Osteocyte (in vitro differentiated cells): ENCODE measurements around the gene SIKE1. TPM values are rescaled to one million over a fixed set of nuclear protein-coding genes. Genes with fewer than 3 reads are reported as not detected.

Experiments used
- DNase-seq: peaks from one replicate; pipeline ENCODE4 v3.0.0; 2021; ENCODE audit warnings: mixed read lengths; ENCODE audit not compliant: unreplicated experiment; ENCODE audit errors: extremely low spot score
- H3K27ac Mint-ChIP-seq: one replicate; pipeline ENCODE4 v1.8.0; 2021; ENCODE audit warnings: mild to moderate bottlenecking, mixed read lengths; ENCODE audit not compliant: unreplicated experiment
- H3K27me3 Mint-ChIP-seq: one replicate; pipeline ENCODE4 v1.8.0; 2021; ENCODE audit warnings: mixed read lengths; ENCODE audit not compliant: unreplicated experiment
- H3K36me3 Mint-ChIP-seq: one replicate; pipeline ENCODE4 v1.8.0; 2021; ENCODE audit warnings: mixed read lengths; ENCODE audit not compliant: unreplicated experiment
- H3K4me1 Mint-ChIP-seq: one replicate; pipeline ENCODE4 v1.8.0; 2021; ENCODE audit warnings: mixed read lengths; ENCODE audit not compliant: unreplicated experiment
- H3K4me3 Mint-ChIP-seq: one replicate; pipeline ENCODE4 v1.8.0; 2021; ENCODE audit warnings: mild to moderate bottlenecking, moderate library complexity, mixed read lengths; ENCODE audit not compliant: unreplicated experiment
- H3K9me3 Mint-ChIP-seq: one replicate; pipeline ENCODE4 v1.8.0; 2021; ENCODE audit warnings: mixed read lengths; ENCODE audit not compliant: unreplicated experiment
- CTCF ChIP-seq: fragments of 200-600 bp; sonication (generic); IDR thresholded peaks from 2 replicates; pipeline ENCODE4 v1.5.0; 2021; ENCODE audit warnings: antibody characterized with exemption, mild to moderate bottlenecking, moderate library complexity
- total RNA-seq: library from RNA; stranded (reverse); gene quantifications from 2 replicates; pipeline ENCODE4 v1.2.1, GENCODE V29; 2021

SIKE1 gene
- total RNA-seq, 1 donor from 2014 or later: 60.4 TPM

GRCh38 chr1:114758256-114758832 is 22.1 kb downstream of the SIKE1 start:
- Mint-ChIP-seq H3K4me1 (peaks cover 36% of the 10 kb centered on the region), H3K36me3 (peaks cover 2% of the 10 kb centered on the region), H3K9me3 (peaks cover 11% of the 10 kb centered on the region), H3K4me3 (peak overlapping the region; percentile 99), H3K27me3 (no peaks in the 10 kb centered on the region), H3K27ac (peak overlapping the region; percentile 100)
- TF ChIP-seq CTCF: no peak
- DNase-seq: no peak

DNA sequence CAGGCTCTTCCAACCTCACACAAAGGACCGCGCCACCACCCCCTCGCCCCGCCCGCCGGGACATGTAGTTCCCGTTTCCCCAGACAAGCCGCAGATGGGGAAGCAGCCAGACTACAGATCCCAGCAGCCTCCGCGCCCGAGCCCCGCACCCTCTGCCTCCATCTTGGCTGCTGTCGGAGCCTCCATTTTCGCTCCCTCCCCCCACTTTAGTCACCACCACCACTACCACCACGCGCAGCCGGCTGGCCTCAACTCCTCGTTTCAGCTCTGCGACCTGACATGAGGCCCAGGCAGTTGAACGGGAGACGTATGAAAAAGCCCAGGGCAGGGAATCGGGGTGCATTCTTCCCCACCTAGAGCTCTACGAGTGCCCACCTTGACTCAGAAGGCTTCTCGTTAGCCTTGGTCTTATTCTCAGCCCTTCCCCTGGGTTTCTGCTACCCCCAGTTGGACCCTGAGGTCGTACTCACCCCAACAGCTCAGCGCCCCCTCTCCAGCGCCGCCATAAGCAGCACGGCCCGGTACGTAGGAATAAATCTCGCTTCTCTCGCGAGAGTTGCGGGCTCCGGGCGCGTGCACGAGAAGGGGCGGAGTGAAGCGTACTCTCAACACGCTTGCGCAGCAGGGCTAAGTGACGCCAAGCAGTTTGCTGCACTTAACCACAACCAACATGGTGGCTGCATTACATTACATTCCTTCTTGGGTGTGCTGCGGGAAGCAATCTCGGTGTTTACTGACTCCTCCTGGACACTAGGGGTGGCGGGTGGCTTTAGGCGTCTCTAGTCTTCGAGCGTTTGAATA is 22.8 kb downstream of the SIKE1 start, which contains the start of gene CSDE1:
CSDE1 (minus strand) TSS at position 530 of the 801 bp plus-strand sequence. CDS start 18,094 bp downstream, outside the sequence.
- H3K4me3 Mint-ChIP-seq: peak within 1 kb of the TSS; percentile 99
- peak; percentile 99 for DNase-seq
- peaks cover 8% of the 10 kb centered on the region for H3K9me3 Mint-ChIP-seq
- peak within 1 kb of the TSS; percentile 100 for H3K27ac Mint-ChIP-seq
- peak; percentile 53 for TF ChIP-seq CTCF
- peaks cover 39% of the 10 kb centered on the region for H3K4me1 Mint-ChIP-seq
- peaks cover 2% of the 10 kb centered on the region for H3K36me3 Mint-ChIP-seq
- H3K27me3 Mint-ChIP-seq: no peaks in the 10 kb centered on the region

DNA sequence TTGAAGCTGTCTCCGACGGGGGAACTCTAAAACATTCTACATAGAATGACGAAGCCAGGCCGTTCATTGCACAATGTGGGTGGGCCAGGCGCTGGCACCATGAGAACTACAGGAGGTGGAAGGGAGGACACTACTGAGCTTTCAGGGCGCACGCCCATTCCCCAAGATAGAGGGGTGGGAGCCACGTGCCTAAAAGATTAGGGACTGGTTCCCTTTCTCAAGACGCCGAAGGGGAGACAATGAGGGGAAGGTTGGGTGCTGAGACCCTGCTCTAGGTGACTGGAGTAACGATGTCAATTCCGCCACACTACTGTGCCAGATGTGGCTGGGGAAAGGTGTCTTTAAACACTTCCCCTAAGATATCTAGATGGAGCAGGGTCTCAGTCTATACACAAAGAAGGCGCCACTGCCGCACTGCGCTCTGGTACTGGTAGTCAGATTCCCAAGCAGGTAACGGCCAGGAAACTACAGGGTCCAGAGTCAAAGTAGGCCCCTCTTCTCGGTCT is 23.5 kb downstream of the SIKE1 start:
- Mint-ChIP-seq H3K4me1 (peaks cover 45% of the 10 kb centered on the region), H3K36me3 (peaks cover 2% of the 10 kb centered on the region), H3K27me3 (no peaks in the 10 kb centered on the region), H3K4me3 (peak overlapping the region; percentile 99), H3K27ac (peak overlapping the region; percentile 100), H3K9me3 (peaks cover 8% of the 10 kb centered on the region)
- no peak for DNase-seq
- no peak for TF ChIP-seq CTCF

DNA sequence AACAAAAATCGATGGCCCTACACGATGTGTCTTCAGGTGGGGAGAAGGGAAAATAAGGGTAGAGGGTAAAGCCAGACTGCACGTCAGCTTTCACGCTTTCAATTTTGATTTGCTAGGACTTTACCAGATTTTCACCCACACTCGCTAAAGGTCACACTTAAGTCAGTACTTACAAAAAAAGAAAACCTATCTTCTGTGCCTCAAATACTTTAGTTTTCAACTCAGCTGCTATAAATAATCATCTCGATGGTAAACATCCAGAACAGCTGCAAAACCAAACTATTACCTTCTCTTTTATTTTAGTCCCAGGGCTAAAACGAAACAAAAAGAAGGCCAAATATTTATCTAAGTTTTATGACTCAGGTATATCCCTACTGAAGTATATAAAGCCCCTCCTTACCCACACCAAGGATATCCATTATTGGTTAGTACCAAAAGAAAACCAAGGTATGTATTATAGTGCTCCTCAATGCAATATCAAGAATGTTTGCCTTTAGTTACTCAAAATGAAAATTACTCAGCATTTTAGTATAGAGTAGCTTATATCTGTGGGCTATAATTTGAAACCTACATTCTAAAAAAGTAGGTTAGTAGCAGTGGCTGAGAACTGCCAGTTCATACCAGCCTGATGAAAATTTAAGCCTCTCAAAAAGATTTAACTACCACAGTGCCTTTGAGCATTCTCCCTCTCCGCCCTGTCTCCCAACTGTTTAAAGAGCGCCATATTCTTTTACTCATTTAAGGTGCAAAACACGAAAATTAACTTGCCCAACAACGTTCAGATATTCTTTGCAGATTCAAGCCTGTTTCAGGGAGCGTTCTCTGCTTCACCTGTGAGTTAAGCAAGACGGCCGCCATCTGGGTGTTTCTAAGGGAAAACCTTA is 24.2 kb downstream of the SIKE1 start:
- no peaks in the 10 kb centered on the region for H3K27me3 Mint-ChIP-seq
- peaks cover 53% of the 10 kb centered on the region for H3K4me1 Mint-ChIP-seq
- no peak for TF ChIP-seq CTCF
- no peak for DNase-seq
- H3K36me3 Mint-ChIP-seq: peaks cover 2% of the 10 kb centered on the region
- peaks cover 8% of the 10 kb centered on the region for H3K9me3 Mint-ChIP-seq
- peak overlapping the region; percentile 99 for H3K4me3 Mint-ChIP-seq
- peak overlapping the region; percentile 100 for H3K27ac Mint-ChIP-seq
